Hepatocyte (in vitro differentiated cells): ENCODE data around the gene DNMT3B. TPM values are rescaled to one million over a fixed set of nuclear protein-coding genes. Genes with fewer than 3 reads are reported as not detected.

Source experiments
- DNase-seq: peaks from one replicate; pipeline ENCODE4 v3.0.0-alpha.2; 2016; ENCODE audit warnings: low spot score
- H2AFZ ChIP-seq: fragments of 200-600 bp; sonication (generic); 2 replicates; pipeline ENCODE4 v1.6.0; 2016; ENCODE audit warnings: antibody characterized with exemption, mild to moderate bottlenecking
- H3K27ac ChIP-seq: fragments of 200-600 bp; sonication (generic); 2 replicates; pipeline ENCODE4 v1.5.1; 2016; ENCODE audit warnings: mild to moderate bottlenecking
- H3K27me3 ChIP-seq: fragments of 200-600 bp; sonication (generic); 2 replicates; pipeline ENCODE4 v1.6.1; 2016
- H3K36me3 ChIP-seq: fragments of 200-600 bp; sonication (generic); replicated peaks from 2 replicates; pipeline ENCODE4 v1.5.1; 2016; ENCODE audit warnings: low read depth; ENCODE audit not compliant: insufficient read depth
- H3K4me1 ChIP-seq: fragments of 200-600 bp; sonication (generic); 2 replicates; pipeline ENCODE4 v1.5.1; 2016; ENCODE audit warnings: mild to moderate bottlenecking, moderate library complexity; ENCODE audit not compliant: insufficient read depth
- H3K4me2 ChIP-seq: fragments of 200-600 bp; sonication (generic); 2 replicates; pipeline ENCODE4 v1.6.0; 2016
- H3K4me3 ChIP-seq: fragments of 200-600 bp; sonication (generic); 2 replicates; pipeline ENCODE4 v1.5.1; 2016; ENCODE audit warnings: mild to moderate bottlenecking
- H3K79me2 ChIP-seq: fragments of 200-600 bp; sonication (generic); 2 replicates; pipeline ENCODE4 v1.6.0; 2017; ENCODE audit warnings: mild to moderate bottlenecking
- H3K9me2 ChIP-seq: fragments of 200-600 bp; sonication (generic); replicated peaks from 2 replicates; pipeline ENCODE4 v1.6.0; 2017; ENCODE audit warnings: mild to moderate bottlenecking; ENCODE audit not compliant: insufficient read depth
- H3K9me3 ChIP-seq: fragments of 200-600 bp; sonication (generic); 2 replicates; pipeline ENCODE4 v1.5.1; 2016; ENCODE audit warnings: low read depth, mild to moderate bottlenecking
- H4K20me1 ChIP-seq: fragments of 200-600 bp; sonication (generic); 2 replicates; pipeline ENCODE4 v1.6.0; 2016; ENCODE audit warnings: mild to moderate bottlenecking; ENCODE audit not compliant: insufficient read depth, poor library complexity, severe bottlenecking
- EZH2 ChIP-seq: fragments of 200-600 bp; sonication (generic); IDR thresholded peaks from 2 replicates; pipeline ENCODE4 v1.6.1; 2016; ENCODE audit warnings: antibody characterized with exemption, mild to moderate bottlenecking, borderline replicate concordance
- EZH2phosphoT487 ChIP-seq: fragments of 200-600 bp; sonication (generic); IDR thresholded peaks from one replicate; pipeline ENCODE4 v1.6.1; 2018; ENCODE audit warnings: antibody characterized with exemption, mild to moderate bottlenecking, low read depth, moderate library complexity; ENCODE audit not compliant: unreplicated experiment, severe bottlenecking
- WGBS: methylation state at CpG from one replicate; pipeline ENCODE4 v1.1.6; 2016; ENCODE audit warnings: low lambda C conversion rate; ENCODE audit errors: missing lambda C conversion rate; 5-methylcytosine and 5-hydroxymethylcytosine counted together
- polyA plus RNA-seq: library from polyadenylated mRNA; unstranded; fragments of >200 nt; fragmentation: Nextera tagmentation; extraction: Ambion mirVana; gene quantifications from 2 replicates; pipeline ENCODE4 v1.2.1, GENCODE V29; 2016
- total RNA-seq: library from RNA; depleted of rRNA; stranded (reverse); fragments of >200 nt; gene quantifications from 2 replicates; pipeline ENCODE4 v1.2.3, GENCODE V29; 2014
- TF ChIP-seq, protein P1 (sequence below): fragments of 200-600 bp; sonication (generic); IDR thresholded peaks from 2 replicates; pipeline ENCODE4 v1.5.1; 2016; ENCODE audit warnings: antibody characterized with exemption, mild to moderate bottlenecking; ENCODE audit not compliant: poor library complexity

The DNMT3B gene
- total and polyA plus RNA-seq, 2 experiments from 2014 or later, result 4.3 to 5.2 TPM

DNA sequence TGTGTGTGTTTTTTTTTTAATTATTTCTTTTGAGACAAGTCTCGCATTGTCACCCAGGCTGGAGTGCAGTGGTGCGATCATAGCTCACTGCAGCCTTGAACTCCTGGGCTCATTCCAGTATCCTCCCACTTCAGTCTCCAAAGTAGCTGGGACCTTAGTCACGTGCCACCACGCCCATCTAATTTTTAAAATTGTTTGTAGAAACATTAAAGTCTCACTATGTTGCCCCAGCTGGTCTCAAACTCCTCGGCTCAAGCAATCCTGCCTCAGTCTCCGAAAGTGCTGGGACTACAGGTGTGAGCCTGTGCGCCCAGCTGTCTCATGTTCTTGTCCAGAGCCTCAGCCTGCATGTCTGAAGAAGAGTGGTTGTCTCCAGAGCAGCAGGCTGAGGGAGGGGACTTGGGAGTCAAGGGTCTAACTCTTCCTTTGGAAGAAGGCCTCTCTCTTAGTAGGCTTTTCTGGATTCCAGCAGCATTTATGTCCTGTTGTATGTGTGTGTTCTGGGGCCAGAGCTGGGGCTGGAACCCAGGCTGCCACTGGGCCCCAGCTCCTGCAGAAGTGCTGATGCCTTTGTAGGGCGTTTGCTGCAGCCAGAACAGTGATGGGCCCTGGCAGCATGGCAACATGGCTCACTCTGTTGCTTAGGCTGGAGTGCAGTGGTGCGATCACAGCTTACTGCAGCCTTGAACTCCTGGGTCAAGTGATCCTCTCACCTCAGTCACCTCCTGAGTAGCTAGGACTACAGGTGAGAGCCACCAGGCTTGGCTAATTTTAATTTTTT lies 5.4 kb downstream of the DNMT3B start:
- no peaks in the 10 kb centered on the region for H3K9me3 ChIP-seq
- no peak overlapping the region for H2AFZ ChIP-seq
- no peak overlapping the region for H3K27ac ChIP-seq
- DNase-seq, result no peak
- no peak overlapping the region for H3K4me2 ChIP-seq
- no peaks in the 10 kb centered on the region for H3K36me3 ChIP-seq
- no peaks in the 10 kb centered on the region for H4K20me1 ChIP-seq
- H3K9me2 ChIP-seq, result no peaks in the 10 kb centered on the region
- H3K27me3 ChIP-seq, result no peaks in the 10 kb centered on the region
- no peak overlapping the region for H3K4me3 ChIP-seq
- peaks cover 14% of the 10 kb centered on the region for H3K4me1 ChIP-seq
- TF ChIP-seq EZH2, result no peak
- no peak for TF ChIP-seq EZH2phosphoT487
- TF ChIP-seq, protein P1, sequence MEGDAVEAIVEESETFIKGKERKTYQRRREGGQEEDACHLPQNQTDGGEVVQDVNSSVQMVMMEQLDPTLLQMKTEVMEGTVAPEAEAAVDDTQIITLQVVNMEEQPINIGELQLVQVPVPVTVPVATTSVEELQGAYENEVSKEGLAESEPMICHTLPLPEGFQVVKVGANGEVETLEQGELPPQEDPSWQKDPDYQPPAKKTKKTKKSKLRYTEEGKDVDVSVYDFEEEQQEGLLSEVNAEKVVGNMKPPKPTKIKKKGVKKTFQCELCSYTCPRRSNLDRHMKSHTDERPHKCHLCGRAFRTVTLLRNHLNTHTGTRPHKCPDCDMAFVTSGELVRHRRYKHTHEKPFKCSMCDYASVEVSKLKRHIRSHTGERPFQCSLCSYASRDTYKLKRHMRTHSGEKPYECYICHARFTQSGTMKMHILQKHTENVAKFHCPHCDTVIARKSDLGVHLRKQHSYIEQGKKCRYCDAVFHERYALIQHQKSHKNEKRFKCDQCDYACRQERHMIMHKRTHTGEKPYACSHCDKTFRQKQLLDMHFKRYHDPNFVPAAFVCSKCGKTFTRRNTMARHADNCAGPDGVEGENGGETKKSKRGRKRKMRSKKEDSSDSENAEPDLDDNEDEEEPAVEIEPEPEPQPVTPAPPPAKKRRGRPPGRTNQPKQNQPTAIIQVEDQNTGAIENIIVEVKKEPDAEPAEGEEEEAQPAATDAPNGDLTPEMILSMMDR, result no peak
- WGBS, result 92% methylated on average over 9 of the region's 9 CpGs
- H3K79me2 ChIP-seq, result peaks cover 27% of the 10 kb centered on the region

DNA sequence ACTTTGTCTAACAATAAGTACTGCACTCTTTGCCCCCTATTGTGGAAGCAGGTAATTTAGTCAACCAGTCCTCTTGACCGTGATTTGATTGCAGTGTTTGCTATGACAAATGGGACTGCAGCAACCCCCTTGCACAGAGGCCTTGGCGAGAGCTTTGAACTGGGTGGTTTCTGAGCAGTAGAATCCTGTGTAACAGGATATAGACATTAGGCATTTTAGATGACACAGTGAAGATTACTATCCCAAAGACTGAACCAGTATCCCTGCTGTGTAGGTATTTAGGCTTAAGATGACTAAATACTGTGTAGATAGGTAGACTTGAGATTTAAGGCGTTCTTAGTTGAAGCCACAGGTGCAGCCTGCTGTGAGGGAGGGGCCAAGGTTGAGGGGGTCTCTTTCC lies 9.9 kb downstream of the DNMT3B start:
- H4K20me1 ChIP-seq, result no peaks in the 10 kb centered on the region
- H3K27ac ChIP-seq, result no peak overlapping the region
- peaks cover 11% of the 10 kb centered on the region for H3K4me1 ChIP-seq
- H3K36me3 ChIP-seq, result no peaks in the 10 kb centered on the region
- TF ChIP-seq, protein P1, result no peak
- TF ChIP-seq EZH2 (no peak), EZH2phosphoT487 (no peak)
- H3K9me2 ChIP-seq, result no peaks in the 10 kb centered on the region
- no peaks in the 10 kb centered on the region for H3K27me3 ChIP-seq
- H3K4me3 ChIP-seq, result no peak overlapping the region
- 64% methylated on average over 3 of the region's 3 CpGs for WGBS
- no peak overlapping the region for H3K4me2 ChIP-seq
- no peaks in the 10 kb centered on the region for H3K9me3 ChIP-seq
- H3K79me2 ChIP-seq, result peaks cover 21% of the 10 kb centered on the region
- no peak overlapping the region for H2AFZ ChIP-seq
- no peak for DNase-seq

DNA sequence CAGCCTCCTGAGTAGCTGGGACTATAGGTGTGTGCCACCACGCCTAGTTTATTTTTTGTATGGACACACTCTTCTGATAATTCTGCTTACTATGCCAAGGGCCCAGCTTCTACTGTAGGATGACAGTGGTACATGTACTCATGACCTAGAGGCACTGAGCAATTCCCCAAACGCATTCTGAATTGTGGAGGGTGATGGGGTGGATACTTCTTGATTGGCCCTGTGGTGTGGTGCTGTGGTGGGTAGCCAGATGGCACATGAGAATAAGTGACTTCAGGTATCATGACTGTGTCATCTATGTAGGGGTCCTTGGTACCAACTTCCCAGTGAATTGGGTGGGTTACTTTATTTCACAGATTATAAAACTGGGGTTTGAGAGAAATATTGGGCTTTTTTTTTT lies 11.0 kb downstream of the DNMT3B start:
- H3K79me2 ChIP-seq, result peaks cover 22% of the 10 kb centered on the region

More for the DNA sequence above, 11.0 kb downstream of the DNMT3B start:
- no peaks in the 10 kb centered on the region for H4K20me1 ChIP-seq
- H3K27me3 ChIP-seq, result no peaks in the 10 kb centered on the region
- 94% methylated on average over 2 of the region's 2 CpGs for WGBS
- H3K4me2 ChIP-seq, result no peak overlapping the region
- H2AFZ ChIP-seq, result no peak overlapping the region
- no peak overlapping the region for H3K27ac ChIP-seq
- H3K4me3 ChIP-seq, result no peak overlapping the region
- peaks cover 18% of the 10 kb centered on the region for H3K4me1 ChIP-seq
- no peaks in the 10 kb centered on the region for H3K9me3 ChIP-seq
- no peaks in the 10 kb centered on the region for H3K36me3 ChIP-seq
- no peak for DNase-seq
- no peaks in the 10 kb centered on the region for H3K9me2 ChIP-seq
- no peak for TF ChIP-seq EZH2
- TF ChIP-seq, protein P1, result no peak
- TF ChIP-seq EZH2phosphoT487, result no peak
